ENCODE data around the gene KLF5.
A peak's percentile ranks its signal among the peaks of the same experiment; 100 is the strongest.
"Not testable (repeated sequence)": the region's sequence is repeated elsewhere in the genome, so short reads cannot be mapped to it uniquely, and the experiment has no call there.

KLF5 gene

GRCh38 chr13:73058736-73059459, at the start of gene KLF5:
KLF5 (plus strand) TSS chr13:73059005; CDS start chr13:73059328, 323 bp downstream.
- peak; percentile 77 for DNase-seq (ENCODE audit: low read depth)
- H3K4me3 ChIP-seq (ENCODE audit: low read depth, low read length), result peak within 1 kb of the TSS; percentile 70

- no peak for DNase-seq (ENCODE audit: low read depth)
- no peak overlapping the region for H3K4me3 ChIP-seq (ENCODE audit: low read depth, low read length)
Observed at GRCh38 chr13:73011751-73012150, 47.1 kb upstream of the KLF5 start.

- H3K4me3 ChIP-seq (ENCODE audit: low read depth, low read length), result no peak overlapping the region
- no peak for DNase-seq (ENCODE audit: low read depth)
Observed at GRCh38 chr13:73015805-73016204, 43.0 kb upstream of the KLF5 start.

GRCh38 chr13:73018336-73018735, 40.5 kb upstream of the KLF5 start:
- DNase-seq (ENCODE audit: low read depth), result no peak

GRCh38 chr13:73025217-73026012, 33.4 kb upstream of the KLF5 start:
- H3K4me3 ChIP-seq (ENCODE audit: low read depth, low read length), result no peak overlapping the region
- no peak for DNase-seq (ENCODE audit: low read depth)

More at GRCh38 chr13:73018336-73018735, 40.5 kb upstream of the KLF5 start:
- H3K4me3 ChIP-seq (ENCODE audit: low read depth, low read length), result no peak overlapping the region

- DNase-seq (ENCODE audit: low read depth), result no peak
- no peak overlapping the region for H3K4me3 ChIP-seq (ENCODE audit: low read depth, low read length)
Observed at GRCh38 chr13:73034901-73035300, 23.9 kb upstream of the KLF5 start.

- H3K4me3 ChIP-seq (ENCODE audit: low read depth, low read length), result no peak overlapping the region
- DNase-seq (ENCODE audit: low read depth), result no peak
Observed at GRCh38 chr13:73035660-73036059, 23.1 kb upstream of the KLF5 start.

GRCh38 chr13:73036566-73036965, 22.2 kb upstream of the KLF5 start:
- no peak for DNase-seq (ENCODE audit: low read depth)
- no peak overlapping the region for H3K4me3 ChIP-seq (ENCODE audit: low read depth, low read length)

GRCh38 chr13:73038064-73038463, 20.7 kb upstream of the KLF5 start:
- no peak for DNase-seq (ENCODE audit: low read depth)
- no peak overlapping the region for H3K4me3 ChIP-seq (ENCODE audit: low read depth, low read length)

GRCh38 chr13:73039201-73040108, 19.4 kb upstream of the KLF5 start:
- H3K4me3 ChIP-seq (ENCODE audit: low read depth, low read length), result no peak overlapping the region
- no peak for DNase-seq (ENCODE audit: low read depth)

- DNase-seq (ENCODE audit: low read depth), result no peak
- no peak overlapping the region for H3K4me3 ChIP-seq (ENCODE audit: low read depth, low read length)
Observed at GRCh38 chr13:73040484-73040883, 18.3 kb upstream of the KLF5 start.

GRCh38 chr13:73040968-73041596, 17.7 kb upstream of the KLF5 start:
- DNase-seq (ENCODE audit: low read depth), result no peak
- H3K4me3 ChIP-seq (ENCODE audit: low read depth, low read length), result no peak overlapping the region

GRCh38 chr13:73045031-73045430, 13.8 kb upstream of the KLF5 start:
- no peak overlapping the region for H3K4me3 ChIP-seq (ENCODE audit: low read depth, low read length)
- no peak for DNase-seq (ENCODE audit: low read depth)

GRCh38 chr13:73048615-73049014, 10.2 kb upstream of the KLF5 start:
- DNase-seq (ENCODE audit: low read depth); H3K4me3 ChIP-seq (ENCODE audit: low read depth, low read length): not testable (repeated sequence)

GRCh38 chr13:73054712-73055111, 4.1 kb upstream of the KLF5 start:
- no peak for DNase-seq (ENCODE audit: low read depth)
- H3K4me3 ChIP-seq (ENCODE audit: low read depth, low read length), result no peak overlapping the region

- no peak overlapping the region for H3K4me3 ChIP-seq (ENCODE audit: low read depth, low read length)
- DNase-seq (ENCODE audit: low read depth), result peak; percentile 51
Observed at GRCh38 chr13:73055813-73056564, 2.8 kb upstream of the KLF5 start.

GRCh38 chr13:73056565-73056962, 2.2 kb upstream of the KLF5 start:
- no peak overlapping the region for H3K4me3 ChIP-seq (ENCODE audit: low read depth, low read length)
- no peak for DNase-seq (ENCODE audit: low read depth)

- H3K4me3 ChIP-seq (ENCODE audit: low read depth, low read length), result no peak overlapping the region
Observed at GRCh38 chr13:73057284-73058063, 1.3 kb upstream of the KLF5 start.

More at GRCh38 chr13:73057284-73058063, 1.3 kb upstream of the KLF5 start:
- no peak for DNase-seq (ENCODE audit: low read depth)
